ENCODE data around the gene SLC9A3. TPM values are rescaled to one million over a fixed set of nuclear protein-coding genes. Genes with fewer than 3 reads are reported as not detected.

The SLC9A3 gene
- 1 to 10 TPM; 2.1 to 2.4 TPM for total RNA-seq

DNA sequence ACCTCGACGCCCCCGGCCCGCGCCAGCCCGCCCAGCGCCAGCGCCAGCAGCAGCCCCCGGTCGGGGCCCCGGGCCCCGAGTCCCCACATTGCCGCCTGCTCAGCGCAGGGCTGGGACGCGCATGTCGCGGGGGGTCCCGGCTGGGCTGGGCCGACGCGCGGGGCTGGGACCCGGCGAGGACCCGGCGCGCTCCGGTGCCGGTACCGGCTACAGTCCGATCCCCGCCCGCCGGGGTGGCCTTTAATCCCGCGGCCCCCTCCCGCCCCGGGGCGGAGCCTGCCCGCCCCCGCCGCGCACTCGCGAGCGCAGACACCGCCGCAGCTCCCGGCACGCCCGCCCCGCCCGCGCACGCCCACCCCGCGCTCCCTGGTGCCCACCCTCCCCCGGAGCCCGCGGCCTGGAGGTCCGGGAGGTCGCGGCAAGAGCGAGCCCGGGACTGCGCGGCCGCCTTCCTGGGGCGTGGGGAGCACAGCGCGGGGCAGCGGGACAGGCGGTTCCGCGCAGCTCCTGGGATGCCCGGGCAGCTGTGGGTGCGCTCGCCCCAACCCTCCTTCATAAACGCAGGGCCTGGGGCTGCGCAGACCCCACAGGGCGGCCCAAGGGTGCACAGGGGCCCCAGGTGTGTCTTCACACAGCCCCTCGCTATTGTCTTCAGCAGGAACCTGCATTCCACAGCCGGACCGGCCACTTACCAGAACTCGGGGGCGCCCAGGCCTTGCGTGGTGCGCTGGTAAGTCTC lies at the start of gene SLC9A3:
SLC9A3 (minus strand) TSS at position 216 of the 739 bp plus-strand sequence.
- no peak for ATAC-seq
- no peak for DNase-seq
- ChIA-PET CTCF (no interaction called here), POLR2A (no interaction called here)
- H3K4me1 Mint-ChIP-seq, result peaks cover 31% of the 10 kb centered on the region
- H3K9me3 Mint-ChIP-seq (ENCODE audit: low read depth), result no peaks in the 10 kb centered on the region
- no peak within 1 kb of the TSS for H3K27ac Mint-ChIP-seq
- H3K4me3 Mint-ChIP-seq, result peak within 1 kb of the TSS; percentile 16
- no peaks in the 10 kb centered on the region for H3K36me3 Mint-ChIP-seq (ENCODE audit: low read depth)
- peaks cover 51% of the 10 kb centered on the region for H3K27me3 Mint-ChIP-seq
- intact Hi-C loops (cut with DNase I, micrococcal nuclease), result no loop called here

DNA sequence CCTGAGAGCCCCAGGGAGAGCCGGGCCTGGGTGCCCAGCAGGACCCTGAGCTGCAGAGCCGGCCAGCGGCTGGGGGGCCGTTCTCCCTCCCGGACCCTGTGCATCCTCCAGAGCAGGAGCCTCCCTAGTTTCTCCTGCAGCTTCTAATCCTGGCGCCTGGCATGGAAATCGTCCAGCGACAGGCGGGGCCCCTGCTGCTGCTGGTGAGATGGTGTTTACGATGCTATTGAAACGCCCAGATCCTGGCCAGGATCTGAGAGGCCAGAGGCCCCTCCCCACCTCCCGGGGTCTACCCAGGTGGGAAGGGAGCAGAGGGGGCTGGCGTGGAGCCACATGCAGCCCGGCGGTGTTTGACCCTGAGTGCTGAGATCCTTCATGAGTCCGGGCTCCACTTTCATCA lies 49.7 kb upstream of the SLC9A3 start:
- Mint-ChIP-seq H3K4me3 (no peak overlapping the region), H3K27me3 (peaks cover 24% of the 10 kb centered on the region), H3K27ac (no peak overlapping the region), H3K4me1 (no peaks in the 10 kb centered on the region), H3K9me3 (ENCODE audit: low read depth) (peaks cover 24% of the 10 kb centered on the region), H3K36me3 (ENCODE audit: low read depth) (no peaks in the 10 kb centered on the region)
- CTCF ChIA-PET, result no interaction called here
- POLR2A ChIA-PET, result no interaction called here
- DNase-seq (no peak), ATAC-seq (no peak)
- intact Hi-C loops (cut with DNase I, micrococcal nuclease), result no loop called here

DNA sequence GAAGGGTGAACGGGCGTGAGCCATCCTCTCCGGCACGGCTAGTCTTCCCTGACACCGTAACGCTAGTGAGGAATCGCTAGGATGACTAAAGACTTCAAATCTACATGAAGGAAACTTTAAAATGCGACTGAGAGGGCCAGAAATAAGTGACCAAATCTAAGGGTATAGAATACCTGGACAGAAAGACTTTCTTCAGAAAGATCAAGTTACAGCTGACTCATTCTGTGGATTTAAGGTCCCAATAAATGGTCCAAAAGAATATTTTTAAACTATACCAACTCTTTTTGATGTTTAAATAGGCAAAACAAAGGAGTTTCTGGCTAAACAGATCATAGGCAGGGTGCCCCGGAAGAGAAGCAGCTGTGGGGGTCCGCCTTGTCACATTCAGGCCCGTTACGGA lies 49.0 kb upstream of the SLC9A3 start:
- H3K4me1 Mint-ChIP-seq, result no peaks in the 10 kb centered on the region
- H3K27ac Mint-ChIP-seq, result no peak overlapping the region
- no peaks in the 10 kb centered on the region for H3K36me3 Mint-ChIP-seq (ENCODE audit: low read depth)
- H3K9me3 Mint-ChIP-seq (ENCODE audit: low read depth), result peaks cover 23% of the 10 kb centered on the region
- POLR2A ChIA-PET, result no interaction called here
- CTCF ChIA-PET, result no interaction called here
- peaks cover 19% of the 10 kb centered on the region for H3K27me3 Mint-ChIP-seq
- no peak overlapping the region for H3K4me3 Mint-ChIP-seq
- ATAC-seq (no peak), DNase-seq (no peak)
- intact Hi-C loops (cut with DNase I, micrococcal nuclease), result no loop called here

DNA sequence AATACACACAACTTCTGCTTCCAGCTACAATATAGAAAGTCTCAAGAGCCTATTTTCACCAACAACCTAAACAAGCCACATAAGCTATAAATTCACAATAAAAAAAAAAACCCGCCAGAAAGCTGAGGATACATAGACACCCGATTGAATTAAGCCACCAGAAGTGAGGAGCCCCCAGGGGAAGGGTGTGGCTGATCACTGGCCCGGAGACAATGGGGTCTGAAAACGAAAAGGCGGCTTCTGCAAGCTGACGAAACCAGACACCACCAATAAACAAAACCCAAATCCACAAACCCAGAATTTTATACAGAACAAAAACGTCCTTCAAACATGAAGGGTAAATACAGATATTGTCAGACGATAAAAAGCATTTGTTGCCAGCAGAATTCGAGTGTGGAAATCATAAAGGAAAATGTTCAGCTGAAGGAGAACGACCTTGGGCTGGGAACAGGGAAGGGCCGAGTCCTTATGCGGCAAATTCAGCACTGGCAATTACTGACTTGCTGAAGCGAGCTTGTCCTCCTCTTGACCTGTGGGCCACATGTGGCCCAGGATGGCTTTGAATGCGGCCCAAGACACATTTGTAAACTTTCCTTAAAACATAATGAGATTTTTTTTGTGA lies 48.3 kb upstream of the SLC9A3 start:
- Mint-ChIP-seq H3K27ac (no peak overlapping the region), H3K9me3 (ENCODE audit: low read depth) (peaks cover 17% of the 10 kb centered on the region), H3K27me3 (peaks cover 19% of the 10 kb centered on the region), H3K4me1 (no peaks in the 10 kb centered on the region), H3K4me3 (no peak overlapping the region), H3K36me3 (ENCODE audit: low read depth) (no peaks in the 10 kb centered on the region)
- intact Hi-C loops (cut with DNase I, micrococcal nuclease), result no loop called here
- ChIA-PET CTCF (no interaction called here), POLR2A (no interaction called here)
- DNase-seq (no peak), ATAC-seq (no peak)

DNA sequence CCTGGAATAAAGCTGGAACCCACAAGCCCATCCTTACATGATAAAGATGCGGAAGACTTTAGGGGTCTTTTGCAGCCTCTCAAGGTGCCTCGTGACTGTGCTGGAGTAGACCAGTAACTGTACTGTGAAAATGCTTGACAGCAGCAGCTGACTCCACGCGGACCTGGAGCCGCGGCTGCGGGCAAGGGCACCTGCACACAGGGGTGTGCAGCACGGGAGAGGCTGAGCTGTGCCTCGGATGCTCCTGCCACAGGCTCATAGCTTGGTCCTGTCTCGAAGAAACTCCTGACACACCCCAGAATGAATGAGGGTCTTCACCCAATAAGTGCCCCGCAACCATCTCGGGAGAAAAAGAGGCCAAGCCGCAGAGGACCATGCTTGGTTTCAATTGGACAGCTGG lies 47.5 kb upstream of the SLC9A3 start:
- H3K27me3 Mint-ChIP-seq, result peaks cover 21% of the 10 kb centered on the region
- H3K9me3 Mint-ChIP-seq (ENCODE audit: low read depth), result peaks cover 11% of the 10 kb centered on the region
- intact Hi-C loops (cut with DNase I, micrococcal nuclease), result no loop called here

DNA sequence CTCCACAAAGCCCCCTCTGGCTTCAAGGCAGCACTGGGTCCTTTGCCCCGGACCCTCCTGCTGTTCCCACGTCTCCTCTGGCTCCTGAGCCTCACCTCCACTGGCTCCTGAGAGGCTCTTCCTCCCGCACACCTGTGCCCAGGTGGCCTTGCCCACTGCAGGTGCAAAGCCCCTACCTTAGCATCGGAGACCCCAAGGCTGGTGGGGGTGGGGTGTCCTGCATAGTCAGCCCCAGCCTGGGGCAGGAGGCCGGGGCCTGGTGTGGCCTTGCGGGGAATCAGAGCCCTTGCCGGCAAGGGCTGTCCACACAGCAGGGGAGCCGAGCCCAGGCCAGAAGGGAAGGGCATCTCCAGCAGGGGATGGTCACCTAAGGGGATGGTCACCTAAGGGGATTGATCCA lies 46.6 kb upstream of the SLC9A3 start:
- Mint-ChIP-seq H3K27me3 (peaks cover 17% of the 10 kb centered on the region), H3K4me1 (no peaks in the 10 kb centered on the region), H3K9me3 (ENCODE audit: low read depth) (peaks cover 8% of the 10 kb centered on the region), H3K36me3 (ENCODE audit: low read depth) (no peaks in the 10 kb centered on the region), H3K4me3 (no peak overlapping the region), H3K27ac (no peak overlapping the region)
- ATAC-seq (no peak), DNase-seq (no peak)
- CTCF ChIA-PET, result no interaction called here
- intact Hi-C loops (cut with DNase I, micrococcal nuclease), result no loop called here
- POLR2A ChIA-PET, result no interaction called here

More for the DNA sequence above, 47.5 kb upstream of the SLC9A3 start:
- no peaks in the 10 kb centered on the region for H3K4me1 Mint-ChIP-seq
- POLR2A ChIA-PET, result no interaction called here
- no peak overlapping the region for H3K27ac Mint-ChIP-seq
- H3K36me3 Mint-ChIP-seq (ENCODE audit: low read depth), result no peaks in the 10 kb centered on the region
- H3K4me3 Mint-ChIP-seq, result no peak overlapping the region
- CTCF ChIA-PET, result no interaction called here
- ATAC-seq, result no peak
- no peak for DNase-seq

DNA sequence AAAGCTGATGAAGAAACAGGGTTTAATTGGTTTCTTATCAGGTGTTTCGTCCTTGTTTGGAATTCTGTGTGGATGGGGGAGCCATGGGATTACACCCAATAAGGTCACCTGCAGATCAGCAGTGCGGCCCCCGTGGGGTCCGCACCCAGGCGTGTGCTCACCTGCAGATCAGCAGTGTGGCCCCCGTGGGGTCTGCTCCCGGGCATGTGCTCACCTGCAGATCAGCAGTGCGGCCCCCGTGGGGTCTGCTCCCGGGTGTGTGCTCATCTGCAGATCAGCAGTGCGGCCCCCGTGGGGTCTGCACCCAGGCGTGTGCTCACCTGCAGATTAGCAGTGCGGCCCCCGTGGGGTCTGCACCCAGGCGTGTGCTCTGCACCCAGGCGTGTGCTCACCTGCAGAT lies 46.2 kb upstream of the SLC9A3 start:
- ChIA-PET CTCF (no interaction called here), POLR2A (no interaction called here)
- intact Hi-C loops (cut with DNase I, micrococcal nuclease), result no loop called here
- ATAC-seq (no peak), DNase-seq (no peak)
- H3K4me3 Mint-ChIP-seq, result no peak overlapping the region
- H3K27me3 Mint-ChIP-seq, result peaks cover 13% of the 10 kb centered on the region
- no peaks in the 10 kb centered on the region for H3K36me3 Mint-ChIP-seq (ENCODE audit: low read depth)
- no peak overlapping the region for H3K27ac Mint-ChIP-seq
- peaks cover 4% of the 10 kb centered on the region for H3K9me3 Mint-ChIP-seq (ENCODE audit: low read depth)
- H3K4me1 Mint-ChIP-seq, result no peaks in the 10 kb centered on the region

DNA sequence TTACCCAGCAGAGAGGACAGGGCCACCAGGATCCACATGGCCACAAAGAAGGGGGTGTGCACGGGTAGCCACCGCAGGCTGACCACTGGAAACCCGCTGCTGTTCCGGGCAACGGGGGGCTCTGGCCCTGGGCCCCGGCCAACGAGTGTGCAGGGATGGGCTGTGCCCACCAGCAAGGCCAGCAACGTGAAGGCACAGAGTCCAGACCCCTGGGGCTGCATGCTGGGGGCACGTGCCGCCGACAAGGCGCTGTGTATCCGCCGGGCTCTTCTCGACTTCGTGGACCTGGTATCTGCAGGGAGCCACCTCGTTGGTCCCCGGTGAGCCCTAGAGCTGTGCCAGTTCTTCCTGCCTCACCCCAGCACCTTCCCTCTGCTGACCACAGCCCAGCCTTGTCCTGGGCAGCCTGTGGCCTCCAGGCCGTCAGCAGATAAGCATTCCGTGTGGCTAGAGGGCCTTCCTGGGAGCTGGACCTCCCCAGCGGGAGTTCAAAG lies 45.7 kb upstream of the SLC9A3 start:
- ChIA-PET POLR2A (no interaction called here), CTCF (no interaction called here)
- Mint-ChIP-seq H3K4me1 (no peaks in the 10 kb centered on the region), H3K27me3 (peaks cover 9% of the 10 kb centered on the region), H3K27ac (no peak overlapping the region), H3K36me3 (ENCODE audit: low read depth) (no peaks in the 10 kb centered on the region), H3K9me3 (ENCODE audit: low read depth) (no peaks in the 10 kb centered on the region), H3K4me3 (no peak overlapping the region)
- ATAC-seq, result no peak
- intact Hi-C loops (cut with DNase I, micrococcal nuclease), result no loop called here
- no peak for DNase-seq

DNA sequence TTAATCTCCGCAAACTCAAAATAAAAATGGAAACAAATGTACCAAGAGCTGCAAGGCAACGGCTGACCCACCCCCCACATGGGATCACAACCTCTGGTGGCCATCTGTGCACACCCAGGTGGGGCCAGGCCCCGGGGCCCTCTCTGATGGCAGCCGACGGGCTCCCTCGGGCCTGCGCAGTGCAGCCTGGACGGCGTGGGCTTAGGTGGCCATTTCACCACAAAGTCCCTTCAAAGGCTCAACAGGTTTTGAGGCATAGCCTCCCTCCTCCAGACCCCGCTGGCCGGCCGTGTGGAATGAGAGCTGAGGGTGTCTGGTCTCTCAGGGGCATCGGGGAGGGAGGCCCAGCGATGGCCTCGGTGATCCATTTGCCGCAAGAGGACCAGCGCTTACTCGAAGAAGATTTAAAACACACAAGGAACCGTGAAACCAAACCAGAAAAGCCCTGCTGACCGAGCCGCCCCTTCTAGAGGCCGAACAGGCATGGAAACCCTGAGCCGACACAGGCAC lies 45.2 kb upstream of the SLC9A3 start:
- Mint-ChIP-seq H3K4me1 (no peaks in the 10 kb centered on the region), H3K36me3 (ENCODE audit: low read depth) (no peaks in the 10 kb centered on the region), H3K27ac (no peak overlapping the region), H3K4me3 (no peak overlapping the region), H3K9me3 (ENCODE audit: low read depth) (no peaks in the 10 kb centered on the region), H3K27me3 (peaks cover 5% of the 10 kb centered on the region)
- no peak for ATAC-seq
- ChIA-PET CTCF (interaction anchor here (0.8 kb wide), 1 partner anchor 60 kb away, joined by 3 read pairs; no protein-coding TSS in a partner anchor), POLR2A (no interaction called here)
- intact Hi-C loops (cut with DNase I, micrococcal nuclease), result no loop called here
- DNase-seq, result no peak

DNA sequence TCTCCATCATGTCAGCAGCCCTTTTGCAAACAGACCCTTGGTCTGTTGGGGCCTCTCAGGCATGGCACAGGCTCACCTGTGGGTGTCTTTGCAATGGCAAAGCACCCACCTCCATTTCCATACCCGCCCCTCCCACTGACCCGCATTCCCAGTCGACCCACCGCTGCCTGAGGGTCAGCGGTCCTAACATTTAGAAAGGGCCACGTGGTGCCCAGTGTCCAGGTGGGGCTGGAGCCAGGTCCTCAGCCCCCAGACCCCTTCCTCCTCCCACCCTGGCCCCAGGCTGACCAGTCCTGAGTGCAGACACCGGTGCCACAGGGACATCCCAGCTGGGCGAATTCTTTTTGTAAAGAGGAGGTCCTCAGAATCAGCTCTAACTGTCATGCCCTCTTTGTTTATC lies 44.6 kb upstream of the SLC9A3 start:
- Mint-ChIP-seq H3K36me3 (ENCODE audit: low read depth) (no peaks in the 10 kb centered on the region), H3K4me1 (no peaks in the 10 kb centered on the region), H3K9me3 (ENCODE audit: low read depth) (no peaks in the 10 kb centered on the region), H3K27me3 (peaks cover 4% of the 10 kb centered on the region), H3K4me3 (no peak overlapping the region), H3K27ac (no peak overlapping the region)
- intact Hi-C loops (cut with DNase I, micrococcal nuclease), result no loop called here
- CTCF ChIA-PET, result interaction anchor here (0.8 kb wide), 1 partner anchor 59 kb away, joined by 3 read pairs; no protein-coding TSS in a partner anchor
- DNase-seq (no peak), ATAC-seq (no peak)
- POLR2A ChIA-PET, result no interaction called here

DNA sequence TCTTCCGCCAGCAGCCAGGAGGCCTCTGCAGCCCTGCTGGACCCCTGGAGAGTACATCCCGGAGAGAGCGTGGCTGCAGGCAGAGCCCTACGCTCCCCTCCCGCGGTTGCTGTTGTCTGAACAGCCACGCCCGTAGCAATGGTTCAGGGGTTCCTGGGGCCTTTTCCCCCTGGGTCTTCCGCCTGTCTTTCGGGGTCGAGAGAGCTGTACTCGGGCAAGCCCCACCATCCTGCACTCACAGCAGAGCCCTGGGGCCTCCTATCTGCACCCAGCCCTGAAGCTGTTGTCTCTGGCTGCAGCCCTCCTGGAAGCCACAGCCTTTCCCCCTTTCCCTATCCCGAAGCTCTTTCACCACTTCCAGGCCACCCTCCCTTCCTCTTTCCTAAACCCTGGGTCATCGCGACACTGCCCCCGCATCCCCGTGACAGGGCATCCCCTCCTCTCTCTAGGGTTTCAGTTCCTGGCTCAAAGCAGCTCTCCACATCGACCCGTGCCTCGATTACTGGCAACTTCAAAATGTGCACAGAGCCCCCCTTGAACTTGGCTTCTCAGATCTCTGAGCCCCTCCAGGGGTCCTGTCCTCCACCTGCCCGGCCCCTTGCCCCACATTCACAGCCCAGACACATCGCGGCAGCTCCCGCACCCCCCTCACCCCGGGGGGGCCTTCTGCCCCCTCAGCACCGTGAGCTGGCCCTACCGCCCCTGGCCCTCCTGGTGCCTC lies 44.0 kb upstream of the SLC9A3 start:
- DNase-seq (no peak), ATAC-seq (no peak)
- peaks cover 4% of the 10 kb centered on the region for H3K27me3 Mint-ChIP-seq
- no peaks in the 10 kb centered on the region for H3K9me3 Mint-ChIP-seq (ENCODE audit: low read depth)
- ChIA-PET CTCF (interaction anchor here (0.5 to 0.8 kb wide), 4 partner anchors 59 to 429 kb away, joined by 3 read pairs; no protein-coding TSS in a partner anchor), POLR2A (no interaction called here)
- intact Hi-C loops (cut with DNase I, micrococcal nuclease), result no loop called here
- no peaks in the 10 kb centered on the region for H3K36me3 Mint-ChIP-seq (ENCODE audit: low read depth)
- no peak overlapping the region for H3K27ac Mint-ChIP-seq
- H3K4me1 Mint-ChIP-seq, result no peaks in the 10 kb centered on the region
- H3K4me3 Mint-ChIP-seq, result no peak overlapping the region

DNA sequence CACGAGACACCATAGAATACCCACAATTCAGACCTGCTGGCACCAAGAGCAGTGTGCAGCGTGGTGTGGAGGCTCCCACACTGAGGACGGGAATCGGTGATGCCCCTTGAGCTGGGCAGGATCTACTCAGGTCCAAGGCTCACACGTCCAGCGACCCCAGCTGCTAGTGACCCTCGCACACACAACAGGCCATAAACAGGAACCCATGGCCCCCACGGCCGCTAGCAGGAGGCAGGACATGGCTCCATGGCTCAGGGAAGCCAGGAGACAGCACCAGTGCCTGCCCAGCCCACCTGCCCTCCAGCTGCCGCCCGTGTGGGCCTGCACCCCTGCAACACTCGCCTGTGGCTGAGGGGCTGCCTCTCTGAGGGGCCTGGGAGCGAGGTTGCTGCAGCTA lies 43.4 kb upstream of the SLC9A3 start:
- ATAC-seq (no peak), DNase-seq (no peak)
- no peak overlapping the region for H3K4me3 Mint-ChIP-seq
- ChIA-PET CTCF (interaction anchor here (0.6 to 0.7 kb wide), 2 partner anchors 110 to 430 kb away, joined by 3 read pairs; no protein-coding TSS in a partner anchor), POLR2A (no interaction called here)
- H3K4me1 Mint-ChIP-seq, result no peaks in the 10 kb centered on the region
- no peak overlapping the region for H3K27ac Mint-ChIP-seq
- no peaks in the 10 kb centered on the region for H3K9me3 Mint-ChIP-seq (ENCODE audit: low read depth)
- peaks cover 4% of the 10 kb centered on the region for H3K27me3 Mint-ChIP-seq
- H3K36me3 Mint-ChIP-seq (ENCODE audit: low read depth), result no peaks in the 10 kb centered on the region
- intact Hi-C loops (cut with DNase I, micrococcal nuclease), result no loop called here
